ENCODE measurements around the gene CNTNAP2.

DNA sequence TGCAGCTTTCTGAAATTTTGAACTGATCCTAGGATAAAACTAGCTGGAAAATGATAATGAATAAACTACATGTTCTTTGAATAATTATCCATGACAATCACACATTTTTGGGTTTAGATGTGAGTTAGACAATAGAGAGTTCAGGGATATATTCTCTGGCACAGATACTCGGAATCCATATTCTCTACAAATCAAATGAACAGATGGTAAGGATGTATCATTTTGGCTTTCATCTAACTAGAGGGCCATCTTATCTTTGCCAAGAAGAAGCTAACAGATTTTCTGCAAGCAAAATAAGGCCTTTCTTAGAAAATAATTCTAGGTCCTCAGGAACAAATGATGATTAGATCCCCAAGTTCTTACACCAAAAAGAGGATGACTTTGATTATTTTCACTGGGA is 2118.1 kb downstream of the CNTNAP2 start:
- TF ChIP-seq CTCF (conservative IDR thresholded peaks at IDR 0.05; ENCODE audit: low read depth, low read length) (no peak), EZH2 (IDR thresholded peaks at IDR 0.05; ENCODE audit: borderline replicate concordance, low read depth, low read length, poor library complexity, severe bottlenecking) (no peak)
